T-cell (primary cell): Measurements from ENCODE around the gene LMO1. TPM values are rescaled to one million over a fixed set of nuclear protein-coding genes. Genes with fewer than 3 reads are reported as not detected.

Experiments used
- ATAC-seq, 4 experiments: fragments of 200-7000 bp in 3 of 4; fragments of 150-1000 bp in 1 of 4; cut with Tn5 transposase; replicated peaks in 1 of 4; 1 replicate in 3 of 4; 2 replicates in 1 of 4; pipeline ENCODE4 v1.10.0; 2021; ENCODE audit warnings: moderate library complexity in 3 of 4, mild to moderate bottlenecking in 2 of 4, moderate number of reproducible peaks in 1 of 4
- CTCF ChIA-PET, 2 donors: fragments of 300-600 bp; sonication (Branson Sonifier 250); formaldehyde crosslinking; loops; one replicate each; lab custom pipeline; 2022; ENCODE audit warnings: antibody characterized with exemption in 2 of 2; lab: Charles Lee
- POLR2A ChIA-PET, 2 donors: fragments of 300-600 bp; sonication (Branson Sonifier 250); formaldehyde crosslinking; loops; one replicate each; lab custom pipeline; 2022; ENCODE audit warnings: antibody characterized with exemption in 2 of 2; lab: Charles Lee
- DNase-seq, 35 experiments: peaks; one replicate each; pipeline versions ENCODE4 v3.0.0 to v3.0.0-alpha.2; 2013 to 2023
- H3K27ac ChIP-seq: one replicate; pipeline ENCODE4 v1.5.1; 2013; ENCODE audit warnings: low read length
- H3K27me3 ChIP-seq, 2 experiments: replicated peaks in 1 of 2; 1 replicate in 1 of 2; 2 replicates in 1 of 2; pipeline versions ENCODE4 v1.6.1 to v1.7.0; 2013; ENCODE audit warnings: low read length in 1 of 2, mixed read lengths in 1 of 2; ENCODE audit not compliant: control insufficient read depth in 2 of 2, insufficient read depth in 2 of 2; ENCODE audit errors: extremely low read depth in 1 of 2
- H3K36me3 ChIP-seq, 2 donors: 1 replicate in 1 of 2; 2 replicates in 1 of 2; pipeline versions ENCODE4 v1.6.1 to v1.7.0; 2013; ENCODE audit warnings: low read length in 1 of 2; ENCODE audit not compliant: control insufficient read depth in 2 of 2, insufficient read depth in 1 of 2; ENCODE audit errors: extremely low read depth in 1 of 2
- H3K4me1 ChIP-seq, 2 experiments: 1 replicate in 1 of 2; 2 replicates in 1 of 2; pipeline versions ENCODE4 v1.6.1 to v1.7.0; 2013; ENCODE audit warnings: low read length in 2 of 2, mixed read lengths in 1 of 2; ENCODE audit not compliant: insufficient read depth in 2 of 2, control insufficient read depth in 1 of 2; ENCODE audit errors: extremely low read depth in 1 of 2
- H3K4me3 ChIP-seq, 2 donors: 1 replicate in 1 of 2; 2 replicates in 1 of 2; pipeline versions ENCODE4 v1.5.1 to v1.7.0; 2013; ENCODE audit warnings: mild to moderate bottlenecking in 2 of 2, low read length in 1 of 2, moderate library complexity in 1 of 2; ENCODE audit not compliant: control insufficient read depth in 1 of 2; ENCODE audit errors: extremely low read depth in 1 of 2
- H3K9me3 ChIP-seq: 2 replicates; pipeline ENCODE4 v1.7.0; 2013
- H3K27ac Mint-ChIP-seq, 2 donors: one replicate each; pipeline ENCODE4 v1.8.0; 2020 to 2021; ENCODE audit warnings: mild to moderate bottlenecking in 2 of 2, mixed read lengths in 2 of 2
- H3K27me3 Mint-ChIP-seq, 2 donors: one replicate each; pipeline ENCODE4 v1.8.0; 2021 to 2022; ENCODE audit warnings: mixed read lengths in 2 of 2
- H3K36me3 Mint-ChIP-seq: one replicate; pipeline ENCODE4 v1.8.0; 2021; ENCODE audit warnings: mixed read lengths
- H3K4me1 Mint-ChIP-seq, 3 donors: one replicate each; pipeline ENCODE4 v1.8.0; 2020 to 2022; ENCODE audit warnings: mixed read lengths in 3 of 3, mild to moderate bottlenecking in 1 of 3
- H3K4me3 Mint-ChIP-seq, 3 donors: one replicate each; pipeline ENCODE4 v1.8.0; 2020 to 2022; ENCODE audit warnings: mild to moderate bottlenecking in 3 of 3, mixed read lengths in 3 of 3, moderate library complexity in 3 of 3
- H3K9me3 Mint-ChIP-seq, 3 donors: one replicate each; pipeline ENCODE4 v1.8.0; 2020 to 2022; ENCODE audit warnings: mixed read lengths in 3 of 3
- WGBS: methylation state at CpG from one replicate; pipeline ENCODE4 v1.1.5; 2013; ENCODE audit warnings: missing lambda C conversion rate; ENCODE audit not compliant: insufficient coverage; 5-methylcytosine and 5-hydroxymethylcytosine counted together
- total RNA-seq, 35 experiments: library from RNA in 6 of 35; stranded (reverse) in 6 of 35; fragments of 120-200 nt in 1 of 35; gene quantifications; one replicate each; pipeline versions ENCODE4 v1.2.1 to v1.2.4 and lab custom pipeline; 2013 to 2026

LMO1 gene
- total RNA-seq (not detected), total RNA-seq (lab: John Stamatoyannopoulos, UW) (0 to 0.12 (median 0) reads per million in 29 experiments)
- total RNA-seq (2013), result not detected

DNA sequence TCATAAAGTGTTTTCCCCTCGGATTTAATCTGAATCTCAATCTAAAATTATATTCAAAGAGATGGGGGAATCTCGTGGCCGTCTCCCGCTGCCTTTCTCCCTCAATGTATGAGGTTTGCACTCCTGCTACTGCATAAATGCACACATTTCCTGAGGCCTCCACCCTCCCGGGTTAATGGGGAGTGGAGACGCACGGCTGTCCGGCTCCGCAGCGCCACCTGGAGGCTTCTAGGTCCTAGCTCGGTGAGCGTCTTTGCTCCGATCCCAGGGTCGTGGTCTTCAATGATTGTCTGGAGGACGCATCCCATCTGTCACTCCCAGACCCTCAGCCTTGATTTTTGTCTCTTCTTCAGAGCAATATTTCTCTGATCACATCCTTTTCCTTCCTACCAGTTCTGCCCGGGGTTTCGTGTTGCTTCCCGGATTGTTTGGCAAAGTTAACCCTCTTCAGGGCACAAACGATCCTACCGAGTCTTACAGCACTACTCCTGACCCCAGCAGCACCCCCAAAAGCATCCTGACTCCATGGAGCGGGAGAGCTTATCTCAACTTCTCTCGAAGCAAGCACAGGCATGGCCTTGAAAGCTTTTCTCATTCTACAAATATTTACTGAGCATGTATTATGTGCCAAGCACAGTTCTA lies at the start of gene LMO1:
Gene LMO1 (minus strand): TSS at position 110 of the 642 bp plus-strand sequence. CDS start 516 bp downstream, outside the sequence.
- H3K4me3 Mint-ChIP-seq, result peak within 1 kb of the TSS; percentile 68 to 79 (median 71)
- POLR2A ChIA-PET, result no interaction called here
- no peak within 1 kb of the TSS for H3K27ac Mint-ChIP-seq
- peaks cover 0 to 23% of the 10 kb centered on the region in 2 experiments for H3K4me1 ChIP-seq
- peaks cover 5 to 84% of the 10 kb centered on the region in 2 experiments for H3K27me3 ChIP-seq
- DNase-seq (peak; percentile 12 to 79 (median 57)), ATAC-seq (peak; percentile 64 to 77 (median 72))
- 11% methylated on average over 11 of the region's 22 CpGs for WGBS
- H3K36me3 ChIP-seq, result no peaks in the 10 kb centered on the region
- no peaks in the 10 kb centered on the region for H3K36me3 Mint-ChIP-seq
- CTCF ChIA-PET, result interaction anchor here (0.6 to 1.6 kb wide), 7 partner anchors 9 to 424 kb away, joined by 3 to 7 read pairs (median 3); no protein-coding TSS in a partner anchor
- H3K4me1 Mint-ChIP-seq, result peaks cover 12 to 16% (median 13%) of the 10 kb centered on the region in 3 donors
- H3K27ac ChIP-seq, result no peak within 1 kb of the TSS
- peaks cover 56 to 77% of the 10 kb centered on the region in 2 donors for H3K27me3 Mint-ChIP-seq
- peak within 1 kb of the TSS in 1 of 2 donors; percentile 46 for H3K4me3 ChIP-seq
- H3K9me3 ChIP-seq, result no peaks in the 10 kb centered on the region
- no peaks in the 10 kb centered on the region for H3K9me3 Mint-ChIP-seq

DNA sequence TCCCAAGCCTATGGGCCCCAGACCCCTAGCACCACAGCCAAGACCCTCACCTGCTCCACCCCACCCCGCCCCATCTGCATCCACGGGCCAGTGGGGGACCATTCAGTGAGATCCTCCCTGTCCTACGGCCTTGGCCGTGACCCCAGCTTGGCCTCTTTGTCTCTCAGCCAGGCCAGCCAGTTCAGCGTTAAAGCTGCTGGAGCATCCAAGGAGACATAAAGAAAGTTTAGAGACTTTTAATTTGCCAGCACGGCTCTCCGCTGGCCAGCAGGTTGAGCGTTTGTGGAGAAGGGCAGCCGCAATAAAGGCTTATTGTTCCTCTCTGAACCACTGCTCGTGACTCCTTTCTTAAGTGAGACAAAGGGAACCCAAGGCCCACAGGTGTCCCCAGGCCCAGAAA lies 49.3 kb upstream of the LMO1 start:
- H3K27ac Mint-ChIP-seq, result no peak overlapping the region
- Histone ChIP-seq H3K9me3 (no peaks in the 10 kb centered on the region), H3K36me3 (no peaks in the 10 kb centered on the region), H3K4me1 (no peaks in the 10 kb centered on the region), H3K4me3 (no peak overlapping the region), H3K27ac (no peak overlapping the region), H3K27me3 (peaks cover 0 to 10% of the 10 kb centered on the region in 2 experiments)
- ATAC-seq, result no peak
- no peaks in the 10 kb centered on the region for H3K9me3 Mint-ChIP-seq
- ChIA-PET CTCF (no interaction called here), POLR2A (no interaction called here)
- no peak overlapping the region for H3K4me3 Mint-ChIP-seq
- WGBS, result 88% methylated on average over 10 of the region's 10 CpGs
- DNase-seq, result no peak
- H3K36me3 Mint-ChIP-seq, result no peaks in the 10 kb centered on the region
- H3K27me3 Mint-ChIP-seq, result peaks cover 0 to 5% of the 10 kb centered on the region in 2 donors
- no peaks in the 10 kb centered on the region for H3K4me1 Mint-ChIP-seq

DNA sequence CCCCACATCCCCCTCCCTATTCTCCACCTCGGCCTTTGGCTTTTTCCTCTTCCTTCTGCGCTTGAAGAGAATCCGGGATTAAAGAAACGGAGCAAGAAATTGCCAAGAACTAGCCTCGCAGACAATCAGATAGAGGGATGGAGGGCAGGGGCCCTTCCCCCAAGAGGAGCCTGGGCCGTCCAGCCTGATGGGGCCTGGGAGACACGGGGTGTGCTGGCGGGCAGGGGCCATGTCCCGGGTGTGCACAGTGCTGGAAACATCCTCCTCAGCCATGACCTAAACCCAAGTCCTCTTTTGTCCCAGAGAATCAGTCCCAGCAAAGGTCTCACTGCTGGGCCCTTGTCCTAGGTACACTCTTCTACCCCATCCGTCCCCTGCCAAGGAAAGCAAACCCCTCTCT lies 47.7 kb upstream of the LMO1 start:
- 81% methylated on average over 4 of the region's 10 CpGs for WGBS
- H3K4me3 Mint-ChIP-seq, result no peak overlapping the region
- DNase-seq, result no peak
- ATAC-seq, result no peak
- no peaks in the 10 kb centered on the region for H3K9me3 Mint-ChIP-seq
- CTCF ChIA-PET, result no interaction called here
- no peaks in the 10 kb centered on the region for H3K4me1 Mint-ChIP-seq
- no peak overlapping the region for H3K4me3 ChIP-seq
- H3K36me3 ChIP-seq, result no peaks in the 10 kb centered on the region
- no peak overlapping the region for H3K27ac Mint-ChIP-seq
- H3K9me3 ChIP-seq, result no peaks in the 10 kb centered on the region
- POLR2A ChIA-PET, result interaction anchor here in 1 of 2 donors (0.7 kb wide), 1 partner anchor 881 kb away, joined by 3 read pairs; no protein-coding TSS in a partner anchor
- H3K27ac ChIP-seq, result no peak overlapping the region
- H3K36me3 Mint-ChIP-seq, result no peaks in the 10 kb centered on the region
- H3K27me3 Mint-ChIP-seq, result peaks cover 0 to 5% of the 10 kb centered on the region in 2 donors
- no peaks in the 10 kb centered on the region for H3K4me1 ChIP-seq
- peaks cover 0 to 10% of the 10 kb centered on the region in 2 experiments for H3K27me3 ChIP-seq

DNA sequence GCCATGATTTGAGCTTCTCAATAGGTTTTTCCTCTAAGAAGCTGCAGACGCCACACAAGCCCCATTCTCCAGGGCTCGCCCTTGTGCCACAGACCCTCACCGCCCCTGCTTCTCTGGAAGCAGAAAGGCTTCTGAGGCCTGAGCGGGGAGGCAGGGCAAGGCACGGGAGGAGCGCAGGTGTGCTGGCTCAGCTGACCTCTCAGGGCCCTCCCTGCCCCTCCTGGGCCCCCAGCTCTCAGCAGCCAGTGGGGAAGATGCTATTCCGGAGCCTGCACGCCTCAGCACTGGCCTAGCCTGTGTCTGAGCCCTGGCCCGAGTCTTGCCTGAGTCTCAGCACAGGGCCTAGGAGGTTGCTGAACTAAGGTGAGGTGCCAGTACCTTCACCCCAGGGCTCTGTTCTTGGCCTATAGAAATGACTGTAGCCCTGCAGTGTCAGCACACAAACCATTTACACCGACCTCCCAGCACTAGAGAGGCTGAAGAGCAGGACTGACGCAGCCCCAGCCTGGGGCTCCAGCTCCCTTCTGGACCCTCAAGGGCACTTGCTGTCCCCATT lies 47.1 kb upstream of the LMO1 start:
- 86% methylated on average over 11 of the region's 11 CpGs for WGBS
- Histone ChIP-seq H3K4me1 (no peaks in the 10 kb centered on the region), H3K9me3 (no peaks in the 10 kb centered on the region), H3K27me3 (peaks cover 0 to 10% of the 10 kb centered on the region in 2 experiments), H3K27ac (no peak overlapping the region), H3K36me3 (no peaks in the 10 kb centered on the region), H3K4me3 (no peak overlapping the region)
- Mint-ChIP-seq H3K4me1 (no peaks in the 10 kb centered on the region), H3K36me3 (no peaks in the 10 kb centered on the region), H3K27ac (no peak overlapping the region), H3K4me3 (no peak overlapping the region), H3K9me3 (no peaks in the 10 kb centered on the region), H3K27me3 (peaks cover 0 to 1% of the 10 kb centered on the region in 2 donors)
- ChIA-PET CTCF (no interaction called here), POLR2A (no interaction called here)
- no peak for DNase-seq
- ATAC-seq, result no peak

DNA sequence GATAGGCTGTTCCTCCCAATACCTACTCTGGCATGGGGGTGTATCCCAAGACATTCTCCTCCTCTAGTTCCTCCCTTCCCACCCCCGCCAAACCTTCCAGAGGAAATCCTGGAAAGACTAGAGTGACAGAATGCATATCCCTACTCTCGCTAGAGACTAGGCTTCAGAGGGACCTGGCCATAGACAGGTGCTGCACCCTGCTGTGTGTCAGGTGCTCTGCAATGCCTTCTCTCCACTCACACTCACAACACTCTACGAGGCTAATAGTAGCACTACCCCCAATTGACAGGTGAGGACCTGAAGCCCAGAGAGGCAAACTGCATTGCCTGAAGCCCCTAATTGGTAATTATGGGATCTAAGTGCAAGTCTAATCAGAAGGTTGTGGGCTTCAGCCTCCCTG lies 46.2 kb upstream of the LMO1 start:
- peaks cover 0 to 2% (median under 1%) of the 10 kb centered on the region in 3 donors for H3K9me3 Mint-ChIP-seq
- no peaks in the 10 kb centered on the region for H3K4me1 ChIP-seq
- no peak overlapping the region for H3K4me3 Mint-ChIP-seq
- CTCF ChIA-PET, result no interaction called here
- H3K27me3 ChIP-seq, result peaks cover 0 to 10% of the 10 kb centered on the region in 2 experiments
- no peak overlapping the region for H3K4me3 ChIP-seq
- no peaks in the 10 kb centered on the region for H3K36me3 ChIP-seq
- no peaks in the 10 kb centered on the region for H3K9me3 ChIP-seq
- DNase-seq (no peak), ATAC-seq (no peak)
- H3K27ac ChIP-seq, result no peak overlapping the region
- POLR2A ChIA-PET, result no interaction called here
- H3K27me3 Mint-ChIP-seq, result no peaks in the 10 kb centered on the region
- no peaks in the 10 kb centered on the region for H3K36me3 Mint-ChIP-seq
- H3K27ac Mint-ChIP-seq, result no peak overlapping the region
- WGBS, result no CpG with 5 or more reads among the region's 3 CpGs
- no peaks in the 10 kb centered on the region for H3K4me1 Mint-ChIP-seq

DNA sequence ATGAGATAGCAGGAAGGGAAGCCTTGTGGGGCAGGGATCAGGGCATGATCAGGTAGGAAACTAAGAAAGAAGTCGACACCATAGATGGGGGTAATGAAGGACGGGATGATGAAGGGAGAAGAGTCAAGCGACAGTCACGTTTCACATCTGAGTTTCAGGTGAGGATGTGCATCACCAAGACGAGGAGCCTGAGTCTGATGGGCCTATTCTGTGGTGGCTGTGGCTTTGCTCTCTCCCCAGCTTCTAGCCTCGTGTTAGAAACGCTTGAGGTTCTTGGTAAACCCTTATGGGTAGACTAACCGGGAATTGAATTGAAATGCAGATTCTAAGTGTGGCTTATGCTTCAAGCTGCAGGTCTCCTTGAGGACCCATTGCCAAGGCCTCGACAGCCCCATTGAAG lies 45.6 kb upstream of the LMO1 start:
- Histone ChIP-seq H3K36me3 (no peaks in the 10 kb centered on the region), H3K9me3 (no peaks in the 10 kb centered on the region), H3K27me3 (peaks cover 0 to 10% of the 10 kb centered on the region in 2 experiments), H3K4me3 (no peak overlapping the region), H3K27ac (no peak overlapping the region), H3K4me1 (no peaks in the 10 kb centered on the region)
- no peak overlapping the region for H3K27ac Mint-ChIP-seq
- CTCF ChIA-PET, result no interaction called here
- WGBS, result 49% methylated on average over 8 of the region's 9 CpGs
- POLR2A ChIA-PET, result no interaction called here
- H3K4me1 Mint-ChIP-seq, result no peaks in the 10 kb centered on the region
- peaks cover 0 to 6% (median 5%) of the 10 kb centered on the region in 3 donors for H3K9me3 Mint-ChIP-seq
- DNase-seq (no peak), ATAC-seq (no peak)
- H3K36me3 Mint-ChIP-seq, result no peaks in the 10 kb centered on the region
- no peak overlapping the region for H3K4me3 Mint-ChIP-seq
- no peaks in the 10 kb centered on the region for H3K27me3 Mint-ChIP-seq
